H1 (cell line): Measurements from ENCODE around the gene COX7A2. TPM values are rescaled to one million over a fixed set of nuclear protein-coding genes. Genes with fewer than 3 reads are reported as not detected.

ENCODE experiments used
- EGR1 ChIP-seq: IDR thresholded peaks from 2 replicates; pipeline ENCODE4 v1.6.1; 2011; ENCODE audit warnings: low read depth, low read length, borderline replicate concordance
- FOSL1 ChIP-seq: IDR thresholded peaks from 2 replicates; pipeline ENCODE4 v1.6.1; 2011; ENCODE audit warnings: mild to moderate bottlenecking, low read depth, low read length, moderate library complexity; ENCODE audit not compliant: insufficient read depth
- MAX ChIP-seq: IDR thresholded peaks from 2 replicates; pipeline ENCODE4 v1.6.1; 2012; ENCODE audit warnings: inconsistent platforms
- TAF1 ChIP-seq: IDR thresholded peaks from 2 replicates; pipeline ENCODE4 v1.6.1; 2011; ENCODE audit warnings: mild to moderate bottlenecking, low read depth, low read length
- polyA plus RNA-seq, 7 experiments: library from polyadenylated mRNA; depleted of rRNA in 3 of 7; stranded (reverse) in 5 of 7; unstranded in 2 of 7; fragments of >200 nt in 5 of 7; fragments of 200-250 nt in 2 of 7; gene quantifications; 1 replicate in 5 of 7; 2 replicates in 1 of 7; 4 replicates in 1 of 7; pipeline versions ENCODE4 v1.2.1 to v1.2.3, GENCODE V29; 2011 to 2013; ENCODE audit warnings: missing spikeins in 2 of 7, mixed read lengths in 2 of 7
- total RNA-seq: library from RNA; stranded (reverse); fragmentation: NEBNext Ultra II Directional; extraction: Animal tissue kit (Norgen Biotek cat#: 25700); gene quantifications from 2 replicates; pipeline ENCODE4 v1.2.1, GENCODE V29; 2021

COX7A2 gene
- total and polyA plus RNA-seq, 2 of the 8 experiments (the other 6 are each of a cell fraction or from before 2014, with no cell fraction given) = 262 to 468 TPM

- TF ChIP-seq TAF1 (no peak), MAX (no peak), EGR1 (no peak), FOSL1 (no peak)
These were observed 523 bp upstream of the COX7A2 start (continued) for GRCh38 chr6:75244063-75244584.
